Erythroblast (primary cell): ENCODE results near the gene CTRL.

Experiments used
- GATA1 ChIP-seq: IDR thresholded peaks from 2 replicates; pipeline ENCODE4 v1.6.1; 2011; ENCODE audit warnings: low read depth, mild to moderate bottlenecking, control low read depth, low read length, moderate library complexity
- POLR2A ChIP-seq: IDR thresholded peaks from 2 replicates; pipeline ENCODE4 v1.6.1; 2011; ENCODE audit warnings: mild to moderate bottlenecking, low read length

GRCh38 chr16:67963292-67963661 lies 31.6 kb upstream of the CTRL start:
- TF ChIP-seq POLR2A (no peak), GATA1 (no peak)
